Lower lobe of right lung (tissue), 2 donors: ENCODE data around the gene OTOF. TPM values are rescaled to one million over a fixed set of nuclear protein-coding genes. Genes with fewer than 3 reads are reported as not detected.

Experiments used
- ATAC-seq, 2 donors: fragments of 200-7000 bp; cut with Tn5 transposase; one replicate each; pipeline ENCODE4 v1.9.1; 2020 to 2022; ENCODE audit warnings: mild to moderate bottlenecking in 2 of 2, moderate library complexity in 2 of 2
- DNase-seq: peaks from one replicate; pipeline ENCODE4 v3.0.0-alpha.2; 2020
- H3K27ac ChIP-seq: fragments of 200-600 bp; one replicate; pipeline ENCODE4 v1.8.0; 2022
- H3K27me3 ChIP-seq: fragments of 200-600 bp; one replicate; pipeline ENCODE4 v1.8.0; 2022; ENCODE audit warnings: low read depth
- H3K36me3 ChIP-seq: fragments of 200-600 bp; one replicate; pipeline ENCODE4 v1.8.0; 2022; ENCODE audit warnings: mild to moderate bottlenecking
- H3K4me1 ChIP-seq: fragments of 200-600 bp; one replicate; pipeline ENCODE4 v1.8.0; 2022
- H3K4me3 ChIP-seq: fragments of 200-600 bp; one replicate; pipeline ENCODE4 v1.8.0; 2022; ENCODE audit warnings: mild to moderate bottlenecking
- H3K9me3 ChIP-seq: fragments of 200-600 bp; one replicate; pipeline ENCODE4 v1.8.0; 2022
- CTCF ChIP-seq: fragments of 200-600 bp; IDR thresholded peaks from one replicate; pipeline ENCODE4 v1.8.0; 2022; ENCODE audit warnings: antibody characterized with exemption, mild to moderate bottlenecking
- intact Hi-C: fragments of 100-400 bp; cut with DNase I; formaldehyde crosslinking; loops from one replicate; pipeline ENCODE4 v1.11.0; 2022
- total RNA-seq: library from RNA; stranded (reverse); fragmentation: NEBNext Ultra II Directional; extraction: Animal tissue kit (Norgen Biotek cat#: 25700); gene quantifications from one replicate; pipeline ENCODE4 v1.2.1, GENCODE V29; 2021
- donor health status: DM: no; HTN: yes; CAD: no; lungs with severe emphysema.

Gene OTOF
- total RNA-seq, 1 donor from 2014 or later: 0.35 TPM

- DNase-seq: peak; percentile 62
- H3K4me3 ChIP-seq: no peak overlapping the region
- no peak for TF ChIP-seq CTCF
- intact Hi-C loops: no loop called here
- no peaks in the 10 kb centered on the region for H3K36me3 ChIP-seq
- no peaks in the 10 kb centered on the region for H3K27me3 ChIP-seq
- no peaks in the 10 kb centered on the region for H3K9me3 ChIP-seq
- H3K27ac ChIP-seq: no peak overlapping the region
- no peaks in the 10 kb centered on the region for H3K4me1 ChIP-seq
- peak; percentile 38 to 50 for ATAC-seq
Observed at GRCh38 chr2:26455670-26456439, 22.1 kb downstream of the OTOF start.

GRCh38 chr2:26455037-26455669 is 22.8 kb downstream of the OTOF start:
- H3K36me3 ChIP-seq: no peaks in the 10 kb centered on the region
- H3K4me1 ChIP-seq: no peaks in the 10 kb centered on the region
- no peak for TF ChIP-seq CTCF
- DNase-seq (peak; percentile 41), ATAC-seq (peak in 1 of 2 donors; percentile 30)
- intact Hi-C loops: no loop called here
- no peaks in the 10 kb centered on the region for H3K27me3 ChIP-seq
- H3K27ac ChIP-seq: no peak overlapping the region
- H3K4me3 ChIP-seq: no peak overlapping the region
- no peaks in the 10 kb centered on the region for H3K9me3 ChIP-seq

GRCh38 chr2:26454561-26455001 is 23.3 kb downstream of the OTOF start:
- Histone ChIP-seq H3K36me3 (no peaks in the 10 kb centered on the region), H3K4me1 (no peaks in the 10 kb centered on the region), H3K4me3 (no peak overlapping the region), H3K27me3 (no peaks in the 10 kb centered on the region), H3K27ac (no peak overlapping the region), H3K9me3 (no peaks in the 10 kb centered on the region)
- ATAC-seq (no peak), DNase-seq (no peak)
- intact Hi-C loops: no loop called here
- no peak for TF ChIP-seq CTCF

- no peak for TF ChIP-seq CTCF
- no peak overlapping the region for H3K27ac ChIP-seq
- ATAC-seq (no peak), DNase-seq (no peak)
- H3K4me1 ChIP-seq: no peaks in the 10 kb centered on the region
- no peaks in the 10 kb centered on the region for H3K27me3 ChIP-seq
- no peak overlapping the region for H3K4me3 ChIP-seq
- H3K9me3 ChIP-seq: no peaks in the 10 kb centered on the region
- no peaks in the 10 kb centered on the region for H3K36me3 ChIP-seq
- intact Hi-C loops: no loop called here
Observed at GRCh38 chr2:26453421-26454329, 24.2 kb downstream of the OTOF start.

- ATAC-seq: no peak
- Histone ChIP-seq H3K27ac (no peak overlapping the region), H3K27me3 (no peaks in the 10 kb centered on the region), H3K36me3 (no peaks in the 10 kb centered on the region), H3K9me3 (no peaks in the 10 kb centered on the region), H3K4me1 (no peaks in the 10 kb centered on the region), H3K4me3 (no peak overlapping the region)
- no peak for TF ChIP-seq CTCF
- intact Hi-C loops: no loop called here
- no peak for DNase-seq
Observed at GRCh38 chr2:26451700-26452099, 26.2 kb downstream of the OTOF start.
